GM21367 (cell line): Measurements from ENCODE around the gene SGIP1.

Experiments used
- ATAC-seq: cut with Tn5 transposase; IDR thresholded peaks from one replicate; pipeline ENCODE4 v1.9.1; 2021; ENCODE audit not compliant: unreplicated experiment

The SGIP1 gene

GRCh38 chr1:66676613-66677298 is 142.8 kb downstream of the SGIP1 start:
- ATAC-seq: no peak

DNA sequence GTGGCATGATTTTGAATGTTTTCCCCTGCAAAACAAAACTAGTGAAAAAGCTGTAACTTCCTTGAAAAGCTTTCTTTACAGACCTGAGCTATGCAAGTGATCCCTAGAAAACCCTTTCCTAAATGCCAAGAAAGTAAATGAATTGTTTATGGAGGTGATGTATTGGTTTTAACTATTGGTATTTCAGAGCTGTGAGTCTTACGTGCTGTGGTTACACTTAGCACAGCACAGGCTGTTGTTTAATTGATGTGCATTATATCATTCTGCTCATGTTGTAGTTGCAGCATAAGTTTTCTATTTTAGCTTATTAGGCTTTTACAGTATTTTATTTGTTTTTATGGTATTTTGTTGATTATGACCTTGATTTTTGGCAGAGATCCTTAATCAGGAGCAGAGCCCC is 144.2 kb downstream of the SGIP1 start:
- no peak for ATAC-seq

DNA sequence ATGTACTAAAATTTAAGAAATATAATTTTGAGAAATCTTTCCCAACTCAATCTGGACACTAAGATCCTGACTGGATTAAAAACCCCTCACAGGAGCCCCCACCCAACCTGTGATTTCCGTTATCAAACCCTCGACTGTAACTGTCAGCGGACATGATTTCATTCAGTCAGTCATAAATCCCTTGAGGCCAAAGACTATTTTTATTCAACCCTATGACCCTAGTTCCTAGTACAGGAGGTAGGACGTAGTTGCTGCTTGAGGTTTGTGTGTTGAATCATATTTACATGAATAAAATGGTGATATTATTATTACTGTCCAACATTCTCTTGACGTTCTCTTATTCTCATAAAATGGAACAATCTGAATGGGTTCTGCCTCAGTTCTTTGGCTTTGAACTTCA is 145.2 kb downstream of the SGIP1 start:
- no peak for ATAC-seq

DNA sequence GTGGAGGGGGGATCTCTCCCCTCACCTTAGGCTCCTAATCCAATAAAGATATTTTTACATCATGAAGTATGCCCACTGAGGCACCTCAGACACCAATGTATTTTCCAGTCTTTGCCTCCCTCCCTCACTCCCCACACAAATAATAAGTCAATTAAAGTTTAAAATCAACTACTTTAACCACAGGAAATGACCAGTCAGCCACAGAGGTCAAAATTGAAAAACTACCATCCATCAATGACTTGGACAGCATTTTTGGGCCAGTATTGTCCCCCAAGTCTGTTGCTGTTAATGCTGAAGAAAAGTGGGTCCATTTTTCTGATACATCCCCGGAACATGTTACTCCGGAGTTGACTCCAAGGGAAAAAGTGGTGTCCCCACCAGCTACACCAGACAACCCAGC is 147.7 kb downstream of the SGIP1 start:
- ATAC-seq: no peak

DNA sequence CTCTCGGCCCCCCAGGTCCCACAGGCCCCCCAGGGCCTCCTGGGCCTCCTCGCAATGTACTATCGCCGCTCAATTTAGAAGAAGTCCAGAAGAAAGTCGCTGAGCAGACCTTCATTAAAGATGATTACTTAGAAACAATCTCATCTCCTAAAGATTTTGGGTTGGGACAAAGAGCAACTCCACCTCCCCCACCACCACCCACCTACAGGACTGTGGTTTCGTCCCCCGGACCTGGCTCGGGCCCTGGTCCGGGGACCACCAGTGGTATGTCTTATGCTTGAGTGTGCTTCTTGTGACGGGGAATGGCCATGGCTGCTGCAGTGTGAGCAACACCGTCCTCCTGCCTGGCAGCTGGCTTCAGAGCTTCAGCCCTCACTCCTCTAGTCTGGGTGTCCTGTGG is 148.2 kb downstream of the SGIP1 start:
- no peak for ATAC-seq

- ATAC-seq: no peak
Observed at GRCh38 chr1:66684353-66684752, 150.4 kb downstream of the SGIP1 start.

GRCh38 chr1:66685265-66685664 is 151.3 kb downstream of the SGIP1 start:
- no peak for ATAC-seq

GRCh38 chr1:66685670-66686069 is 151.7 kb downstream of the SGIP1 start:
- no peak for ATAC-seq

GRCh38 chr1:66686406-66686805 is 152.5 kb downstream of the SGIP1 start:
- ATAC-seq: no peak

- ATAC-seq: no peak
Observed at GRCh38 chr1:66687358-66687757, 153.4 kb downstream of the SGIP1 start.

DNA sequence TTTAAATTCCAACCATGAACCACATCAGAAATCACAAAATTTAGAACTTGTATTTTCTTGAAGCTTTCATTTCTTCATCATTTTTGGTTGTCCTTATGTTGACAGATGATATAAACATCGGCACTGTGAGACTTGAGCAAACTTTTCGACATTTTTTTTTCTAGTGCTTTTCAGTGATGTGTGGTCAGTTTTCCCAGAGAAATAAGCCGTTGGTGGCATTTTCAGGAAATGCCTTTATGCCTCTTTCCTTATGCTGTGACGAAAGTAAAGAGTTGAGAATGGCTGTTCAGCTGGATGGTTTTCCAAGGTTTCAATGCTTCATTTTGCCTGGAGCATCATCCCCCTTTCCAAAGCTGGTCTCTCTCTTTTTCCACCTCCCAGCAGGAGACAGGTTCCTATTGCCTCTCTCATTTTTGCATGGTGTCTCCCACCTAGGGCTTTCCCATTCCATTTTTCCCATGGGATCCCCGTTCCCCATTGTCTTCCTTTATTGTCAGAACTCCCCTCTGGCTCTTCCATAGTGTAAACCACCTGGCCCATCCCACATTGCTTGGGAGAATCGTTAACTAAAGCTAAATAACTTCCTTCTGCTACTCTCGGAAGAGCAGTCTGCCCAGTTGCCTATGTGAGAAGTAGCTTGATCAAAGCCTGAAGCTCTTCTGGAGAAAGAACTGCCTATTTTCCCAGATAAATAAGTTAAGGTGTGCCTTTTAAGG is 156.9 kb downstream of the SGIP1 start:
- no peak for ATAC-seq

GRCh38 chr1:66692681-66693080 is 158.7 kb downstream of the SGIP1 start:
- ATAC-seq: no peak

DNA sequence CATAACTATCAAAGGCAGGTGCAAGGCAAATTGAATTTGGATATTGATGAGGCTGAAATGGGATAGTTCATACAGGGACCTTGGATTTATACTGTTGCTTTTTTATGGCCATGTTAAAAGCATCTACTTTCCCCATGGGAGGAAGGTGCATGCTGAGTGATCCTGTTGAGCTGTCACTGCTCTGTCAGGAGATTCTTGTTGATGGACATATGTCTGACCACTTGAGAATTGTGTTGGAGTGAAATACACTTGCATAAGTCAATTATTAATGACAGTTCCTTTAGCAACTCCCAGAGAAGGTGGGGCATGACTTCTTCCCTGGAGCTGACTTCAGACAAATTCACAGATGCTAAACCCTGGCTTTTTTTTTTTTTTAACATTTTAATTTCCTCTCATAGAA is 159.9 kb downstream of the SGIP1 start:
- no peak for ATAC-seq

- no peak for ATAC-seq
Observed at GRCh38 chr1:66695116-66695515, 161.2 kb downstream of the SGIP1 start.

GRCh38 chr1:66696771-66697170 is 162.8 kb downstream of the SGIP1 start:
- no peak for ATAC-seq

DNA sequence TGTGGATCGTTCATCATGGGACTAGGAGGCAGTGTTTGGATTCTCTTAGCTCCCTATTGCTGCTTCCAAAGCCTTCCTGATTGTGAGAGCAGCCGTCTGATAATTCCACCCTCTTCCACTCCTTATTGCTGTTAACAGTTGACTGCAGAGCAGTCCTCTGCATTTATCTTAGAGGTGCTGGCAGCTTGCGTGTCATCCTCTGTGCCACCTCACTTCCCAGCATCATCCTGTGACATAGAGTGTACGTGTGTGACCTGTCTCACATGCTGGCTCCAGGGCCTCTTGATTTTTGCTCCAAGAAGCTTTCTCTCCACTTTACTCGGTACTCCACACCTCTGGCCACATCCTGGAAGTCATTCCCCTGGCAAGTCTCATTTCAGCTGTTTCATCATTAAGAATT is 165.3 kb downstream of the SGIP1 start:
- ATAC-seq: no peak

GRCh38 chr1:66704177-66704875 is 170.4 kb downstream of the SGIP1 start:
- no peak for ATAC-seq

- no peak for ATAC-seq
Observed at GRCh38 chr1:66705110-66705509, 171.2 kb downstream of the SGIP1 start.

DNA sequence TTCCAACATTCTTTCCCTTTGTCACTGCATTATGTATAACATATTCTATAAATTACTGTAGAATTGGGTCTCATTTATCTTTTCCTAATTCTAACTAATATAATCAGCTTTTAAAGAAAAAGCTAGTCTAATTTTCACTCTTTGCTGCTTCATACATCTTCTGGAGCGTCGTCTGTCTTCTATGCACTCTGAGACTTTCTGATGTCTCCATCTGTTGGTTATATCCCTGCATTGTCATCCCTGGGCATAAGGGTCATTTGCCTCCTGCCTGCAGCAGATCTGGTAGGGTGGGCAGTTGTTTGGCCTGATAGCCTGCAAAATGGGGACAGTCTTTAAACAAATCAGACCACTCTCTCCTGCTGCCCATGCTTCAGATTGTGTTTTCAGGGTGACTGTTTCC is 177.5 kb downstream of the SGIP1 start:
- no peak for ATAC-seq

DNA sequence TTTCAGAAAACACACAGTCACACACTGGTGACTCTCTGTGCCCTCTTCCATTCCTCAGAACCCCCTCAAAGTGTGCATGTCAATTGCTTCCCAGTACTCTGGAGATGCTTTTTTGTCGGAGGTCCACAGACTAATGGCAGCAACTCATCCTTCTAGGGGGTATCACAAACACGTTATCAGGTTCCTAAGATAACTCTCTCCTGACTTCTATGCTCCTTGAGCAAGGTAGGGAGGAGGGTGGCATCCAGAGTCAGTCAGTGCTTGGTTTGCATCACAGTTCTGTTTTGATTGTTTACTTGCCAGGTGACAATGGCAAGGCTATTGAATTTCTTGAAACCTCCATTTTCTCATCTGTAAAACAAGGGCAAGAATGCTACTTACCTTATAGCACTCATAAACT is 178.9 kb downstream of the SGIP1 start:
- ATAC-seq: no peak

GRCh38 chr1:66723985-66724384 is 190.0 kb downstream of the SGIP1 start:
- no peak for ATAC-seq
